ENCODE measurements around the gene GPR34. TPM values are rescaled to one million over a fixed set of nuclear protein-coding genes. Genes with fewer than 3 reads are reported as not detected.

The GPR34 gene
- total and polyA plus RNA-seq, 4 donors: 4.4 to 36.2 (median 20.5) TPM

- ATAC-seq (ENCODE audit: low FRiP score) (no peak), DNase-seq (no peak)
- H3K4me3 ChIP-seq (ENCODE audit: low read length in 2 of 2): no peak overlapping the region
- H3K36me3 ChIP-seq (ENCODE audit: control insufficient read depth in 1 of 2, insufficient read depth in 2 of 2, low read length in 1 of 2): no peaks in the 10 kb centered on the region
- H3K27me3 ChIP-seq (ENCODE audit: control insufficient read depth in 1 of 2, insufficient read depth in 2 of 2, low read length in 1 of 2): no peaks in the 10 kb centered on the region
- peaks cover 0 to 2% of the 10 kb centered on the region in 2 donors for H3K4me1 ChIP-seq (ENCODE audit: control insufficient read depth in 1 of 2, insufficient read depth in 2 of 2, low read length in 2 of 2)
- intact Hi-C loops (cut with DNase I): no loop called here
- no peak overlapping the region for H3K27ac ChIP-seq (ENCODE audit: low read depth in 1 of 2, low read length in 2 of 2)
- H3K9me3 ChIP-seq (ENCODE audit: control insufficient read depth, low read length): no peaks in the 10 kb centered on the region
- 57 to 65% methylated on average over 7 of the region's 7 CpGs for WGBS, 2 donors
Measured at GRCh38 chrX:41737065-41737464, 48.3 kb downstream of the GPR34 start.

- H3K27me3 ChIP-seq (ENCODE audit: control insufficient read depth in 1 of 2, insufficient read depth in 2 of 2, low read length in 1 of 2): no peaks in the 10 kb centered on the region
- intact Hi-C loops (cut with DNase I): no loop called here
- H3K4me1 ChIP-seq (ENCODE audit: control insufficient read depth in 1 of 2, insufficient read depth in 2 of 2, low read length in 2 of 2): no peaks in the 10 kb centered on the region
- DNase-seq (no peak), ATAC-seq (ENCODE audit: low FRiP score) (no peak)
- 76 to 98% methylated on average over 1 of the region's 1 CpG for WGBS, 2 donors
- no peaks in the 10 kb centered on the region for H3K36me3 ChIP-seq (ENCODE audit: control insufficient read depth in 1 of 2, insufficient read depth in 2 of 2, low read length in 1 of 2)
- H3K9me3 ChIP-seq (ENCODE audit: control insufficient read depth, low read length): no peaks in the 10 kb centered on the region
- H3K4me3 ChIP-seq (ENCODE audit: low read length in 2 of 2): no peak overlapping the region
- no peak overlapping the region for H3K27ac ChIP-seq (ENCODE audit: low read depth in 1 of 2, low read length in 2 of 2)
Measured at GRCh38 chrX:41739871-41740270, 51.1 kb downstream of the GPR34 start.

Other genes with a start within 250 kb of the GPR34 start
- not detected for gene NYX, start 241.6 kb upstream of the GPR34 start, total RNA-seq
- gene NYX, start 241.6 kb upstream of the GPR34 start, polyA plus RNA-seq: not detected
- gene GPR82, start 35.2 kb downstream of the GPR34 start, total RNA-seq: under 1 TPM; 0.29 to 0.45 TPM
- gene GPR82, start 35.2 kb downstream of the GPR34 start, polyA plus RNA-seq: under 1 TPM; 0.20 to 0.88 TPM
- 10 to 100 TPM; 41.1 to 51.1 TPM for gene CASK, start 234.6 kb downstream of the GPR34 start, total RNA-seq
- gene CASK, start 234.6 kb downstream of the GPR34 start, polyA plus RNA-seq: 10 to 100 TPM; 10.6 to 10.9 TPM